Activated T-cell treated with anti-CD3 and anti-CD28 coated beads for 48 hours (primary cell): Measurements from ENCODE around the gene MTHFD2L.

ENCODE experiments used
- DNase-seq: peaks from one replicate; pipeline ENCODE4 v3.0.0-alpha.2; 2020; ENCODE audit warnings: low read depth

The MTHFD2L gene

GRCh38 chr4:74252933-74253332 is 95.0 kb downstream of the MTHFD2L start:
- no peak for DNase-seq

- no peak for DNase-seq
These were observed 96.5 kb downstream of the MTHFD2L start for GRCh38 chr4:74254386-74254785.

GRCh38 chr4:74255096-74255495 is 97.2 kb downstream of the MTHFD2L start:
- DNase-seq: no peak

- no peak for DNase-seq
These were observed 101.0 kb downstream of the MTHFD2L start for GRCh38 chr4:74258963-74259362.

GRCh38 chr4:74260036-74260435 is 102.1 kb downstream of the MTHFD2L start:
- no peak for DNase-seq

- no peak for DNase-seq
These were observed 104.6 kb downstream of the MTHFD2L start for GRCh38 chr4:74262522-74262921.

GRCh38 chr4:74263551-74263950 is 105.6 kb downstream of the MTHFD2L start:
- no peak for DNase-seq

- DNase-seq: no peak
These were observed 108.2 kb downstream of the MTHFD2L start for GRCh38 chr4:74266081-74266480.

GRCh38 chr4:74267998-74268606 is 110.2 kb downstream of the MTHFD2L start:
- DNase-seq: no peak

GRCh38 chr4:74268643-74269042 is 110.7 kb downstream of the MTHFD2L start:
- no peak for DNase-seq

- no peak for DNase-seq
These were observed 120.6 kb downstream of the MTHFD2L start for GRCh38 chr4:74278490-74278889.

GRCh38 chr4:74279716-74280115 is 121.8 kb downstream of the MTHFD2L start:
- DNase-seq: no peak

- DNase-seq: no peak
These were observed 125.0 kb downstream of the MTHFD2L start for GRCh38 chr4:74282926-74283325.

GRCh38 chr4:74283614-74284013 is 125.7 kb downstream of the MTHFD2L start:
- DNase-seq: no peak

- no peak for DNase-seq
These were observed 126.1 kb downstream of the MTHFD2L start for GRCh38 chr4:74284053-74284452.

GRCh38 chr4:74287164-74287563 is 129.2 kb downstream of the MTHFD2L start:
- no peak for DNase-seq

GRCh38 chr4:74287791-74288190 is 129.9 kb downstream of the MTHFD2L start:
- DNase-seq: no peak

GRCh38 chr4:74291471-74291870 is 133.6 kb downstream of the MTHFD2L start:
- DNase-seq: no peak

- no peak for DNase-seq
These were observed 134.4 kb downstream of the MTHFD2L start for GRCh38 chr4:74292111-74292870.

GRCh38 chr4:74293558-74293957 is 135.6 kb downstream of the MTHFD2L start:
- DNase-seq: no peak

- no peak for DNase-seq
These were observed 136.8 kb downstream of the MTHFD2L start for GRCh38 chr4:74294681-74295080.

- DNase-seq: no peak
These were observed 139.6 kb downstream of the MTHFD2L start for GRCh38 chr4:74297539-74297938.

GRCh38 chr4:74304095-74304625 is 146.2 kb downstream of the MTHFD2L start:
- DNase-seq: no peak

- DNase-seq: no peak
These were observed 147.1 kb downstream of the MTHFD2L start for GRCh38 chr4:74305000-74305399.
